Fibroblast of skin of right biceps (primary cell): ENCODE measurements around the gene CERS6.
"Not testable (repeated sequence)": the region's sequence is repeated elsewhere in the genome, so short reads cannot be mapped to it uniquely, and the experiment has no call there.

ENCODE experiments used
- DNase-seq: peaks from one replicate; pipeline ENCODE4 v3.0.0-alpha.2; 2013

The CERS6 gene

DNA sequence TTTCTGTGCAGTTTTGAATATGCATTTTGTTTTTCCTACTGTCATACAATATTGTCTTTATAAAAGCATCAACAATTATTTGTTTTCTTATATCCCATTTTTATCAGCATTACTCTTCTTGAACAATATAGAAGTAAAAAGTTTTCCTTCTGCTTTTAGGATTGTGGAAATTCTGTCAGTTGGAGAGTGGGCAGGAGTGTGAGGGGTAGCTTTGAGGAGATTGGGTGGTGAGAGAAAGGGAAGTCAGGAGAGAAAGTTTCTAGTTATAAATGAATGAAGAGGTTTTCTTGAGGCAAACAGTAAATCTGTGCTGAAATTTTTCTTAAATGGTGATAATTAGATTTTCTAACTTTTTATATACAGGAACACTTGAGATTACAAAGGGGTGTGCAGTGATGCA is 194.7 kb downstream of the CERS6 start:
- no peak for DNase-seq

DNA sequence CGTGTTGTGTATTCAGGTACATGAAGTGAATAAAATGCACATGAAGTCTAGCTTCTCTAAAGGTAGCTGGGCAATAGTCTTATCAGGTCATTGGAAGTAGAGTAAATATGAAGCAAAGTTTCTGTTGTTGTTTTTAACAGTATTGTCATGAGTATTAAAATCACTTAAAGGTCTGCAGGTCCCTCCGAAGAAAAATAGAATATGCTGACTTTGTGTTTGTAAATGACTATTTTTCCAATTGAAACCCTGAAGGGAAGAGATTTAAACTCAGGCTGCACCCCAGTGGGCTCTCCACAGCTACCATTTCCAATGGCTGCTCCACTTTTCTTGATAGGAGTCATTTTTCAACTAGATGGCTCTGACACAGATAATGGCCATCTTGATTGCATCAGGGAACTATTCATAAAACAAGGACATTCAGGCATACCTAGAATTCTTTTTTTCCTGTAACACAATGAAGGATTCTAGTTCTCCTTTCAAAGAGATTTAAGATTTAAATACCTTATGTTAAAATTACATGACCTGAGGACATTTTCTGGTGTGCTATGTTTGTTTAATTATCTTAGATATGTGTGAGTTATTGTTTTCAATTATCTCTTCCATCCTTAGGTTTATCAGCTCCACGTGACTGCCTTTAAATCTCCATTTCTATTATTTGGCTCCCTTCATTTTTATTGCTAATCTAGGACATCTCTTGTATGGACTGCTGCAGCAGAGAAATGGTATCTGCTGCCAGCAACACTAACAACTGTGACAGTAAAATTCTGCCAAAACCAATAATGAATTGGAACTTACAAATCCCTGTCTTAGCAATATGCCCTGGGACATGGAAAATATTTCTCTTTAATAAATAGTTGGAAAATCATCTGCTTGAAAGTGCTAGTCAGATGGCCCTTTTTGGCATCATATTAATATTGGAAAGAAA is 197.2 kb downstream of the CERS6 start:
- no peak for DNase-seq

DNA sequence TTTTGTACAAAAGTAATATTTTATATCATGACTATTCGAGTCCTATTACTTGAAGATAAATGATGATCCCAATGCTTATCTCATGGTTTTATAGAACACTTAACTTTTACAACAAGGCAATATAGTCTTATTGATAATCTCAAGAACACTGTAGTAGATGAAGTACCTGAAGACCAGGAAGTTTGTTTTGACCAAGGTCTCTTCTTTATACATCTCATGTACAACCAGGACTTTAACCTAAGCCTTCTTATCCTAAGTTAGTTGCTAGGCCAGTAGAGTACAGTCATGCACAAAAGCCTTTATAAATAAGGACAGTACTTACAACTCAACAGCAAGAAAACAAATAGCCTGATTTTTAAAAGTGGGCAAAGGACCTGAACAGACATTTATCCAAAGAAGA is 198.6 kb downstream of the CERS6 start:
- no peak for DNase-seq

DNA sequence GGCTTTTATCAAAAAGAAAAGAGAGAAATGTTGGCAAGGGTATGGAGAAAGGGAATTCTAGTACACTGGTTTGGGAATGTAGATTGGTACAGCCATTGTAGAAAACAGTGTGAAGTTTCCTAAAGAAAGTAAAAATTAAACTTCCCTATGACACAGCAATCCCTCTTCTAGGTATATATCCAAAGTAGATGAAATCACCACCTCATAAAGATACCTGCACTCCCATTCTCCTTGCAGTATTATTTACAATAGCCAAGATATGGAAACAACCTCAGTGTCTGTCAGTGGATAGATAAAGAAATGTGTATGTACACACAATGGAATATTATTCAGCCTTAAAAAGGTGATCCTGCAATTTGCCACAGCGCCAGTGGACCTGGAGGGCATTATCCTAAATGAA is 199.1 kb downstream of the CERS6 start:
- DNase-seq = no peak

DNA sequence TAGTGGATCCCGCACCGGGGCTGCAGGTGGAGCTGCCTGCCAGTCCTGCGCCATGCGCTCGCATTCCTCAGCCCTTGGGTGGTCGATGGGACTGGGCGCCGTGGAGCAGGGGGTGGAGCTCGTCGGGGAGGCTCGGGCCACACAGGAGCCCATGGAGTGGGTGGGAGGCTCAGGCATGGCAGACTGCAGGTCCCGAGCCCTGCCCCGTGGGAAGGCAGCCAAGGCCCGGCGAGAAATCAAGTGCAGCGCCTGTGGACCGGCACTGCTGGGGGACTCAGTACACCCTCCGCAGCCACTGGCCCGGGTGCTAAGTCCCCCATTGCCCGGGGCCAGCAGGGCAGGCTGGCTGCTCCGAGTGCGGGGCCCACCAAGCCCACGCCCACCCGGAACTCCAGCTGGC is 201.3 kb downstream of the CERS6 start:
- not testable (repeated sequence) for DNase-seq

DNA sequence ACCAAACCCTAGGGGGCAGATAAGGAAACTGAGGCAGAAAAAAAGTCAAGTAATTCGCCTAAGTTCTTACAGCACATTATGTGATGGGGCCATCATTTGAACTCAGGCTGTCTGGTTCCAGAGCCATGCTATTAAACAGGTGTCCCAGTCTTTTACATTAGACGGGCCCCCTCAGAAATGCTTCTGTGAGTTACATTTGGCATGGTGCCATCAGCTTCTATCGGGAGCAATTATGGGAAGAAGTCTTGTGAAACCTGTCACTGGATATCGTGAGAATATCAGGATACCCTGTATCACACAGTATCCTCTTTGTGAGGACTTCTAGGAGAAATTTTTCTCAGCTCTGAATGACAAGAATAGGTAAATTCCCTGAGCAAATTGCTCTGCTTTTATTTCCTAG is 202.6 kb downstream of the CERS6 start:
- no peak for DNase-seq

DNA sequence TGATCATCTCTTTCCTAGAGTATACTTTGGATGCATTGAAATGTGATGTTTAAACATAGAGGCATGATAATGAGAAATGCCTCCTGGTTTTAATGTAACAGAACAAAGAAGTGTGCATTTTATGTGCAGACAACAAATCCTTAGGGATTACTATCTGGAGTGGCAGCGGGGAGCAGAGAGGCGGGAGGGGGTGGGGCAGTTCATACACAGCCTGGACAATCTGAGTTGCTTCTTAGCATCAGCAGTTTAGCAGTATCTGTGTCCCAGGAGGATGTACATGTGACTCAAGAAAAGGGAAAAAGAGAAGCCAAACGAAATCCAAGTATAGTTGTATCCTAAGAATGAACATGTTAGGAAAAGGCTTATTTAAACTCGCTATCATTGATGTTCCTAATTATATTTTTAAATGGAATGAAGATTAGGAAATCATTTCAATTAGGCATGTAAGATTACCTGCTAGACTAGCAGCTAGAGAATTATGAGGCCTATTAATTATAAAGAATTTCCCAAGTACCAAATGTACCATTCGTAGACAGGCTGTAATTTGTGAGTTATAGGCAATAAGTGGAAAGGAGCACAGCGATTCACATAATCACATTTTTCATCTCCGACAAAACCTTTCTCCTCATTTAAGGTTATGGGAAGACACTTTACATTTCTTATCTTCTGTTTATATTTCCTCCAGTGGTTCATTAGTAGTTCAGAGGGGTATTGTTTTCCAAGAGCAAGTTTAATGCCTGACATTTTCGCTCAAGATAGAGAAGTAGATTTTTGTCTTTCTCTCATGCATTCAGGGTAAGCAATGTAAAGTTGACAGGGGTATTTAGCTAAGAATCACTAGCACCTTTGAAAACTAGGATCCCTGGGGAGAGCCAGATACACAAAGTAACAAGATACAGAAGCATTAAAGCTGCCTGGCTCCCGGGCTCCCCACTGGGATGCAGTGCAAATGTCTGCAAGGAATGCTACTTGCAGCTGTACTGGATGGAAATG is 205.1 kb downstream of the CERS6 start:
- DNase-seq = no peak

DNA sequence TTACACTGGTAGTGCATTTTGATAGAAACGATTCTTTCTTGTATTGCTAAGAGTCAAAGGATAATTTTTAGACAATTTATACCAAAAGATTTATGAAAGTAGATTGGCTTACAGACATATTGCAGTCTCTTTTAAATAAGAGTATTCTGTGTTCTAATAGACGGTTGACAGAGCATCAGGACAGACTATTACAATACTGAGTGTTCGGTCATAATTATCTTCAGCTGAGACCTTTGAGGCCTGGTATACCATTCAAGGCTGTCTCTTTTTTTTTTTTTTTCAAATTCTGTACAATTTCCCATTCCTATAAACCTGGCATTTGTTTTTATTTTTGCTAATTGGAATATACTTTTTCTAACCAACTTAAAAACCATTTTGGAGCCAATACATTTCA is 205.8 kb downstream of the CERS6 start:
- no peak for DNase-seq

DNA sequence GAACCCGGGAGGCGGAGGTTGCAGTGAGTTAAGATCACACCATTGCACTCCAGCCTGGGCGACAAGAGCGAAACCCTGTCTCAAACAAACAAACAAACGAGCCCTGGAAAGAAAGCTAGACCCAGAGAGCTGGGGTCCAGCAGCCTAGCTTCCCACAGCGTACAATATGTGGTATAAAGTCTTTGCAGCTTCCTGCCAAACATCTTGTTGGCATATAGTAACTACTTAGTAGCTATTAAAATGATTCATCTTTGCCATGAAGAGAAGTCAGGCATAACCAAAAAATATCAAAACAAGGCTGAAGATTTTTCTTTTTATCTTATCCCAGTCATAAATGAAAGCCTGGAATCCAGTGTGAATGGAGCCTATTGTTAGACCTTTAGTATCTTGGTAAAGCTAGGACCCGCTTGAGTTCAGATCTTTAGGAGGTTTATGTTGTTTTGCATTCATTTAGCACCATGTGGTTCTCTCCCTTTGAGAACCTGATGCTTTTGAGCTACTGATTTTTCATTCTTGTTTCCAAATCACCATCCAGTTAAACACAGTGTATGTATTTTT is 206.7 kb downstream of the CERS6 start:
- DNase-seq = no peak

DNA sequence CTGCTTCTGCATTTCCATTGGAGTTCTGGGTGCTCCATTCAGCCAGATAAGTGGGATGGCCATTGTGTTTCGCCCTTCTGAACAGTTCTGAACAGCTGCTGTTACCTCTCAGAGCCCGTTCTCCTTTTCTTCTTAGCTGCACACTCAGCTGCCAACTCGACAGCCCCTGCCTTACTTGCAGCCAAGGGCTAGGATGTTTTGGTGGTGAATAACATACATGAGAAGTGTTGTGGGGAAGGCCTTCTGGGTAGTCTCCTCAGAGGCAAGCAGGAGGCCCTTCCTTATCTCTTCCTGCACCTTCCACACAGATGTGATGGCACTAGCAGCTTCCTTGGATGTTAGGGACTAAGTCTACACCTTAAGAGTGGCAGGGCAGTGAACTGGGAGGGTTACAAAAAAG is 207.9 kb downstream of the CERS6 start:
- DNase-seq = no peak

DNA sequence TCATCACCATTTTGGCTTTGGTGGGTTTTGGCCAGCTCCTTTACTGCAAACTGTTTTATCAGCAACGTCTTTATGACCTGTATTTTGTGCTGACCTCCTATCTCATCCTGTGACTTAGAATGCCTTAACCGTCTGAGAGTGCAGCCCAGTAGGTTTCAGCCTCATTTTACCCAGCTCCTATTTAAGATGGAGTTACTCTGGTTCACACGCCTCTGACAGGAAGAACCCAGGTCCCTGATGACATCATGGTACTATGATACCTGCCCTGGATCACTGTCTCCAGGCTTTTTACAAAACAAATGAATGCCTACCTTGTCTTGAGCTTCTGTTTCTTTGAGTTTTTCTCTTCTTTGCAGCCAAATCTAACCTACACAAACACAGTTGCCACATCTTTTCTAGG is 208.6 kb downstream of the CERS6 start:
- DNase-seq = not testable (repeated sequence)

DNA sequence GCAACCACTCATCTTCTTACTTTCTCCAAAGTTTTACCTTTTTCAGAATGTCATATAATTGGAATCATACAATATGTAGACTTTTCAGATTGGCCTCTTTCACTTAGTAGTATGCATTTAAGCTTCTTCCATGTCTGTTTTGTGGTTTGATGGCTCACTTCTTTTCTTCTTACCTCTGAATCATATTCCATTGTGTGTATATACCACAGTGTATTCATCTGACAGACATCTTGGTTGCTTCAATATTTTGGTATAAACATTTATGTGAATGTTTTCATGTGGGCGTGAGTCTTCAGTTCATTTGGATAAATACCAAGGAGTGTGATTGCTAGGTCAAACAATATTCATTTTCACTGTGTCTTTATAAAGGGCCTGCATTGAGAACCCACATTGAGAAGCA is 210.3 kb downstream of the CERS6 start:
- peak; percentile 23 for DNase-seq

DNA sequence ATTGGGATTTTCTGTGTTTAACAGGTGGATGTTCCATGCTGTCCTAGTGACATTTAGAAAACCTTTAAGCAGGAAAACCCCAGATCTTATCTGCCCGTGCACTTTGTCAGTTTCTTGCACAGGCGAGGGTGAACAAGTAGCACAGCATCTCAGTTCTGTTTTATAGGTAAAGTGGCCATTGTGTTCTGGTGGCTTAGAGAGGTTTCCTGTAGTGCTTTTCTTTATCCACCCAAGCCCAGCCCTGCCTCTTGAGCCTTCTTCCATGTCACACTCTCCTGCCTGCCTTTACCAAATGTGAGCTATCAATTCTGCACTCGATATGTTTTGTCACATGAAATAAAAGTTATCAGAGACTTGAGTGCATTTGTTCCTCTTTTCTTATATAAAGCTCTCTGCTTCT is 211.1 kb downstream of the CERS6 start:
- no peak for DNase-seq

DNA sequence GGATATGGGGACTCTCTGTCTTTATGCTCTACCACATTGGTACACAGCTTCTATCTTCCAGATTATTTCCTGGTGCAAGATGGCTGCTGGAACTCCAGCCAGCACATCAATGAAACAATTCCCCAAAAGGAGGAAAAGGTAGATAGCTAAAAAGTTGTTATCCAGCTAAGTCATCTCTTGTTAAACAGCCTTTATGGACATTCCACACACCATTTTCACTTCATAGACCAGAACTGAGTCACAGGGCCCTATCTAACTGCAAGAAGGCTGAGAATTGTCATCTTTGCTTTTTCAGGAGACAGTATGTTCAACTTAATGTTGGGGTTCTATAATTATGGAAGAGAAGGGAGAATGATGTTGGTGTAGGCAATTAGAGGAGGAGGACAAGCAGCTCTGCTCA is 213.1 kb downstream of the CERS6 start:
- DNase-seq = no peak

DNA sequence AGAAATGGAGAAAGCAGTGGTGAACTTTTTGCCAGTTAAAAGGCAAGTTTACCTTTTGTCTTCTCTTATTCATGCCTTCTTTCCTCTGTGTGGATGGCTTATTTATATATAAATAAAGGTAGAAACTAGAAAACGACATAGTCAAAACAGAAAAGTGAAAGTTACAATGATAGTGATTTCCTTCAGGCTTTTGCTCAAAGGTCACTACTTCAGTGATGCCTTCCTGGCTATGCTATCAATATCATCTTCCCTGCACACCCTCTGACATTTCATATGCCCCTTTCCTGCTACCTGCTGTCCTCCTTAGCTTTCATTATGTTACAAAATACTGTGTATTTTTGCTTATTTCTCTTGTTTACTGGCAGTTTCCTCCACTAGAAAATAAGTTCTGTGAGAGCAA is 214.4 kb downstream of the CERS6 start:
- DNase-seq = no peak

DNA sequence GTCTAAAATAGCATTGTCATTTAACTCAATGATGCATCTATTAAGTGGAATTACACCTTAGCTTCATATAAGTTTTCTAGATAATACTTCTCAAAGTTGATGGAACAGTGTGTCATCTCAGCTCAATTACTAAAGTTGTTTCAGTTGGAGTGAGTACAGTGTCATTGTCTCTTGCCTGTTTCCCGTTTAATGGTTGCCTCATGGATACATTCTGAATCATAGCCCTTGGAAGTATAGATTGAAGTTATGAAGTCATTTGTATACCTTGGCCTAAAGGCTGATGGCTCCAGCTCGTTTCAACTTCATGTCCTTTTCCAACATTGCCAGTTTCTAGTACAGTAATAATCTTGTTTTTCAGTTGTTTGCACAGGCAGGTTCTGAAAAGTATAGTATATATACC is 215.9 kb downstream of the CERS6 start:
- peak; percentile 42 for DNase-seq

DNA sequence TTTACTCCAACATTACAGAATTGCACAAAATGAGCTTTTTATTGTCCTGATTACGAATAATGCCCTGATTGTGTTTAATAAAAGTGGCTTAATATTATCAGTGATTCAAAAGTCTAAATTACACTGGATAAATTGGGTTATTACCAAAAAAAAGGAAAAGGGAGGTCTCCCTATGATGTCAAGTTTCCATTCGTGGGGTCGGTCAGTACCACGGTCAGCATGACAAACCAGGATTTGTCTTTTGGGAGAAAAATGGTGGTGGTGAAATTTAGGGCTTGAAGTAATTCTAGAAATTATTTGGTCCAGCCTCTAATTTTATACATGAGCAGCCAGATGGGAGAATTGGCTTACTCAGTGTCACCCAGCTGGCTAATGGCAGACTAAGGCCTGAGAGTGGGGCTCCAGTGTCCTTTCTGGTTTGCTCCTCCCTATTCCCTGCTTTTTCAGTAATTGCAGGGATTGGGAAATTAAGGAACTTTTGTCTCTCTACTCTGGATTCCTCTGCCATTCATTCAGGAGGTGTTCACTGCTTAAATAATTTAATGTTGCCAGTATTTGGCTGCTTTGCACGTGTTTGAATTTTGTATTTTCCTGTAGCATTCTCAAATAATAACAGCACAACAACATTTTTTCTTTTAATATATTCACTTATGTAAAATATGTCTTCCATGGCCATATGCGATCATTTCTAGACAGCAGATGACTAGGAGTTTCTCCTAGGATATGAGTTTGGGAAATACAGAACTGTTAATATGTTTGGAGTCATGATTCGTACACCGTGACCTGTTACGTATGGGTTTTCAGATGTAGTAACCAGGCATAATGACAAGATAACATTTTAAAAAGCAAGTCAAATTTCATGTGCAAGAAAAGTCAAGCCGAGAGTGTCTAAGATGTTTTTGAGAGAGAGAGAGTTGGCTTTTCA is 217.5 kb downstream of the CERS6 start:
- DNase-seq = no peak

DNA sequence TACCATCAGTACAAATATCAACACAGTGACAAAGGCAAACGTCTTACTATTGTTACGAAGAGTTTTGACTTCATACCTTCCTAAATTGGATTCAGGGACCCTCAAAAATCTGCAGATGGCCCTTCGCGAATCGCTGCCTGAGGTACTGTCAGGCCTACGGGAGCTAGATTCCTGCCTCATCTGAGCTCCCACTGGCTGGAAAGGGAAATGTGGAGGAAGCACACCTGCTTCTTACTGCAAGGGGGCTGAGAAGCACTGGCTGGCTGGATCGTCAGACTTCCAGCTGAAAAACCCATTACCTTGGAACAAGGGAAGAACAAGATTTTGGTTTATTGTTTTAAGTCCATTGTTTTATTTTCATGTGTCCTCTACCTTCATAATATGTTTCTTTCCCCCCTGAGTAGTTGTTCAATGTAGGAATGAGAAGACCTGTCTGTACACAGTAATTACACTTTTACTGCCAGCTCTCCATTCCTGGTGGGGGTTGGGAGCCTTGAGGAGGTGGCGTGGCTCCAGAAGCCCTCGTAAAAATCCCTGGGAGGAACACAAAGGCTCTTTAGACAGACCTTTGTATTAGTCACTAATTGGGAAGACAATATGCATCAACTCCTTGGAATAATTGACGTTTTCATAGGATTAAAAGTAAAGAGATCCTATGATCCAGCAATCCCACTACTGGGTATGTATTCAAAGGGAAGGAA is 222.2 kb downstream of the CERS6 start:
- no peak for DNase-seq

DNA sequence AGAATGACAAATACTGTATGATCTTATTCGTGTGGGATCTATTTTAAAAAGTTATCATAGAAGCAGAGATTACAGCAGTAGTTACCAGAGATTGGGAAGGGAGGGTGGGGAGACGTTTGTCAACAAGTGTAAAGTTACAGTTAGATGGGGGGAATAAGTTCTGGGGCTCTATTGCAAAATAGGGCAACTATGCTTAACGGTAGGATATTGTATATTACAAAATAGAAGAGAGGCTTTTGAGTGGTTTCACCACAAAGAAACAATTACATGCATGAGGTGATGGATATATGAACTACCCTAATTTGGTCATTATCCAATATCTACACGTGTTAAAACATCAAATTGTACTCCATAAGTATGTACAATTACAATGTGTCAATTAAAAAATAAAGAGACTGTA is 223.0 kb downstream of the CERS6 start:
- DNase-seq = no peak

DNA sequence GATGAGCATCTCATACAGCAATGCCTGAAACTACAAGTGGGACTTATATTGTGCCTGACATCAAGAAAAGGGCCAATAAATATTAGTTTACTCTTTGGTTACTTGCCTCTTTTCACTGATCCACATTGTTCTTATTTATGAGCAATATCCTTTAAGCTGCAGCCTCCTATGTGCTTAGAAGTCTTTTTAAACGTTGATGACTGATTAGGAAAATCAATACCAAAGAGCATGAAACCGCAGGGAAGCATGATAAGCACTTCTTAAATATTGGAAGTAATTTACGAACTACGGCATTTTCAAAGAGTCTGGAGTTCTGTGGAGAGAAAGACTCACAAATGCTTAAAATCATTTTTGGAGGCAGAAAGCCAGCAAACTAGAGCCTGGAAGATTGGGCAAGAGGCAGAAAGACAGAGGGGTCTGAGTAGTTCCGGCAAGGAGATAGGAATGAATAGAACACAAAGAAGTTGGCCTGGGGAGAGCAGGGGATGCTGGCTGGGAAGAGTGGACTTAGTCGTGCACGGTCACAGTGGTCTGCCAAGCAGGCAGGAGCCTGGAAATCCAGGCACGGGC is 223.8 kb downstream of the CERS6 start:
- DNase-seq = no peak

DNA sequence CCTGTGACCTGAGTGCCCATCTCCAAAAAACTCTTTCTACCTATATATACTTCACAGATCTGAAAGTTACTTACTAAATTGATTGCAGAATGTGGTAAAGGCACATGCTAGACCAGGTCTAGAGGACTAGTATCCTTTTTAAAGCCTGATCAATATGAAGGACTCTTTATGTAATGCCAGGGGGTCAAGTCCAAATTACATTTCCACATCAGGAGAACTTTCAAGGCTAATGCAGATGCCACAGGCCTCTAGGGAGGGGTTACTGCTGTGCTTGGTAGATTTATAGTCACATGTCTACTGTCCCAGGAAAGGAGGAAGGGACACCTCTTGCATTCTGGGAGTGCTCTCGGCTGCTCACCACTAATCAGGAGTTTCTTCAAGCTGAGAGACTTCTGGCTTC is 227.9 kb downstream of the CERS6 start:
- DNase-seq = no peak
